A673 (cell line): ENCODE data around the gene PSMG1. TPM values are rescaled to one million over a fixed set of nuclear protein-coding genes. Genes with fewer than 3 reads are reported as not detected.
A peak's percentile ranks its signal among the peaks of the same experiment; 100 is the strongest.

Experiments used
- BruUV-seq: library from RNA; stranded (reverse); fragments of 400-500 nt; replicated peaks from 2 replicates; lab custom pipeline; 2021; lab: Mats Ljungman, UMichigan
- CTCF ChIA-PET: fragments of 300-600 bp; sonication (Branson Sonifier 250); formaldehyde crosslinking; loops from one replicate; lab custom pipeline; 2022; ENCODE audit warnings: antibody characterized with exemption; lab: Charles Lee
- POLR2A ChIA-PET: fragments of 300-600 bp; sonication (Branson Sonifier 250); formaldehyde crosslinking; loops from one replicate; lab custom pipeline; 2022; ENCODE audit warnings: antibody characterized with exemption; ENCODE audit not compliant: low non-redundant PET; lab: Charles Lee
- DNase-seq: peaks from one replicate; pipeline ENCODE4 v3.0.0-alpha.2; 2015; ENCODE audit warnings: low spot score
- H3K27ac ChIP-seq: fragments of 200-600 bp; sonication (generic); 2 replicates; pipeline ENCODE4 v1.5.1; 2016; ENCODE audit warnings: mixed run types, low read depth, mild to moderate bottlenecking, mixed read lengths, antibody characterized with exemption, low read length; ENCODE audit not compliant: poor library complexity, severe bottlenecking
- H3K27me3 ChIP-seq: fragments of 200-600 bp; sonication (generic); replicated peaks from 2 replicates; pipeline ENCODE4 v1.6.1; 2017; ENCODE audit warnings: mixed run types, low read depth, mild to moderate bottlenecking, mixed read lengths, antibody characterized with exemption, low read length; ENCODE audit not compliant: insufficient read depth, poor library complexity
- H3K36me3 ChIP-seq: fragments of 200-600 bp; sonication (generic); 2 replicates; pipeline ENCODE4 v1.6.1; 2016; ENCODE audit warnings: mixed run types, mild to moderate bottlenecking, mixed read lengths, antibody characterized with exemption, low read length; ENCODE audit not compliant: insufficient read depth, poor library complexity, severe bottlenecking
- H3K4me1 ChIP-seq: fragments of 200-600 bp; sonication (generic); 2 replicates; pipeline ENCODE4 v1.6.1; 2017; ENCODE audit warnings: mixed run types, mild to moderate bottlenecking, mixed read lengths, antibody characterized with exemption, low read length; ENCODE audit not compliant: insufficient read depth, poor library complexity, severe bottlenecking
- H3K4me3 ChIP-seq: fragments of 200-600 bp; sonication (generic); 2 replicates; pipeline ENCODE4 v1.5.1; 2016; ENCODE audit warnings: low read depth, mixed run types, mild to moderate bottlenecking, mixed read lengths, low read length; ENCODE audit not compliant: poor library complexity, severe bottlenecking
- H3K9me3 ChIP-seq: fragments of 200-600 bp; sonication (generic); 2 replicates; pipeline ENCODE4 v1.6.1; 2016; ENCODE audit warnings: mixed run types, low read depth, mild to moderate bottlenecking, mixed read lengths, antibody characterized with exemption, low read length; ENCODE audit not compliant: poor library complexity, severe bottlenecking
- CTCF ChIP-seq: fragments of 300-800, 200-600 bp; sonication (generic); conservative IDR thresholded peaks from 2 replicates; pipeline ENCODE4 v1.5.1; 2017; ENCODE audit warnings: low read depth, mild to moderate bottlenecking, antibody characterized with exemption, low read length, moderate library complexity, mixed read lengths
- EZH2 ChIP-seq: fragments of 200-600 bp; sonication (generic); IDR thresholded peaks from 2 replicates; pipeline ENCODE4 v1.6.1; 2017; ENCODE audit warnings: borderline replicate concordance, low read depth, mild to moderate bottlenecking, mixed read lengths, antibody characterized with exemption, low read length; ENCODE audit not compliant: poor library complexity, severe bottlenecking
- intact Hi-C: fragments of 100-400 bp; cut with micrococcal nuclease; formaldehyde crosslinking; loops from one replicate; pipeline ENCODE4 v1.10.0; 2022; ENCODE audit not compliant: unreplicated experiment
- total RNA-seq: library from RNA; stranded (reverse); gene quantifications from 2 replicates; pipeline ENCODE4 v1.2.3, GENCODE V29; 2021

The PSMG1 gene
- total RNA-seq, 1 experiment from 2014 or later, result 101 TPM

- TF ChIP-seq EZH2, result no peak
- TF ChIP-seq CTCF, result no peak
These were observed 3.4 kb upstream of the PSMG1 start for GRCh38 chr21:39186676-39187075.

DNA sequence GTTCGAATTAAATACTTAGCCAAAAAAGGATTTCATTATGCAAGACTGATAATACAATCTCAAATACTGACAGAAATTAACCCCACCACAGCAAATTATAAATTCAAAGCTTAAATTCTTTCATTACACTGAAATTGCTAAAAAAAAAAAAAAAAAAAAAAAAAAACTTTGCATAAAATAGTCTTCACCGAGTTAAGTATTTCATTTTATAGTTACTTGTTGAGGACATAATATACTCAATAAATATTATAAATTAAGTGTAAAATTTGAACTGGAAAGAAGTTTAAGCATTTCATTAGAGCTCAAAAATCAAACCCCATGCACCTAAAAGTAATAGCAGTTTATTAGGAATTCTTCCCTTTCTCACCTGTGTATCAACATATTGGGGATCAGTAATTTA lies 1.9 kb upstream of the PSMG1 start:
- H3K9me3 ChIP-seq, result no peaks in the 10 kb centered on the region
- no peaks in the 10 kb centered on the region for H3K36me3 ChIP-seq
- no peak overlapping the region for H3K27ac ChIP-seq
- no peak for DNase-seq
- BruUV-seq, result no TSS peak
- TF ChIP-seq EZH2, result no peak
- TF ChIP-seq CTCF, result no peak
- ChIA-PET POLR2A (no interaction called here), CTCF (no interaction called here)
- H3K4me1 ChIP-seq, result peaks cover 12% of the 10 kb centered on the region
- no peaks in the 10 kb centered on the region for H3K27me3 ChIP-seq
- H3K4me3 ChIP-seq, result no peak overlapping the region
- intact Hi-C loops, result no loop called here

More at GRCh38 chr21:39186676-39187075, 3.4 kb upstream of the PSMG1 start:
- Histone ChIP-seq H3K27me3 (no peaks in the 10 kb centered on the region), H3K27ac (no peak overlapping the region), H3K9me3 (no peaks in the 10 kb centered on the region), H3K4me1 (peaks cover 9% of the 10 kb centered on the region), H3K36me3 (no peaks in the 10 kb centered on the region), H3K4me3 (no peak overlapping the region)
- CTCF ChIA-PET, result no interaction called here
- DNase-seq, result no peak
- POLR2A ChIA-PET, result no interaction called here
- intact Hi-C loops, result no loop called here
- no TSS peak for BruUV-seq

DNA sequence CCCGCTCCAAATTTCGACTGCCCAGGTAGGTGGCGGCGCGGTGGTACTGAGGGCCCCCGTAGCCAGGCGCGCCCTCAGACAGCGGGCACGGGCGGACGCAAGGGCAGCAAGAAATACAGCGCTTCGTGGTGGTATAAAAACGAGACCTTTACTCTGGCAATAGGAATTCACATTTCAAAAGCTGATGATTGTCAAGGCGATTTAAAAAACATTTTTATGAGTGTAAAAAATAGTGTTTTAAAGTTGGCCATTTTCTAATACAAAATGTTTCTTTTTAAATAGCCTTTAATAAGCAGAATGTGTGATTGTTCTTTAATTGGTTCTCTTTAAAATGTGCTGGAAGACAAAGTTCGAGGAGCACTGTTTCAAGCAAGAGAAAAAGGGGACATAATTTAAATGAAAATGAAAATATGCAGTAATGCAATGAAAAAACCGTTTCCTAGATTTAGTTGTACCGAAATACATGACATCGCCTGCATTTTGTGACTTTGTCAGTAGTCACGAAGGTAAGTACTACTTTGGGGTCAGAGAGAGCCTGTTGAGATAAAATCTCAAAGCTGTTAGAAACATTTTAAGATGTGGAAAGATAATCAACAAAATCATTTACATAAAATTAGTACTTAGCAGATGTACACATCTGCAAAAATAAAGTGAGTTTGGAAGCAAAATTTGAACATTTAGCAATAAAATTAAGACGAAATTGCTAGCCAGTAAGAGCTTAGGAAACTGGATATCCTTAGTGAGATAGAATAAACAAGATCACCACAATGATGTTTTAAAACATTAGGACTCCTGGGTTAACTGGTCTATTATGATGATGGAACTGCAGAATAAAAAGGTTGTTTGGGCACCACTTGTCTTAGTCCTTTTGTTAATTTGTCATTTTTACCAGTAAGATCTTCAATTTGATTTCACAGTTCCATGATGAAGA lies 1.1 kb upstream of the PSMG1 start:
- intact Hi-C loops, result loop anchor here (5.0 kb wide), 2 partner anchors 203 to 258 kb away; no protein-coding TSS in a partner anchor
- H3K36me3 ChIP-seq, result no peaks in the 10 kb centered on the region
- CTCF ChIA-PET, result no interaction called here
- no peaks in the 10 kb centered on the region for H3K27me3 ChIP-seq
- H3K4me1 ChIP-seq, result peaks cover 12% of the 10 kb centered on the region
- POLR2A ChIA-PET, result no interaction called here
- H3K4me3 ChIP-seq, result peak overlapping the region; percentile 86
- DNase-seq, result peak; percentile 10
- TF ChIP-seq EZH2, result no peak
- no peak for TF ChIP-seq CTCF
- peak overlapping the region; percentile 95 for H3K27ac ChIP-seq
- BruUV-seq, result TSS peak; percentile 78
- no peaks in the 10 kb centered on the region for H3K9me3 ChIP-seq
